Measurements from ENCODE around the gene LPO. TPM values are rescaled to one million over a fixed set of nuclear protein-coding genes. Genes with fewer than 3 reads are reported as not detected.

The LPO gene
- total RNA-seq, 3 donors from 2014 or later = not detected

DNA sequence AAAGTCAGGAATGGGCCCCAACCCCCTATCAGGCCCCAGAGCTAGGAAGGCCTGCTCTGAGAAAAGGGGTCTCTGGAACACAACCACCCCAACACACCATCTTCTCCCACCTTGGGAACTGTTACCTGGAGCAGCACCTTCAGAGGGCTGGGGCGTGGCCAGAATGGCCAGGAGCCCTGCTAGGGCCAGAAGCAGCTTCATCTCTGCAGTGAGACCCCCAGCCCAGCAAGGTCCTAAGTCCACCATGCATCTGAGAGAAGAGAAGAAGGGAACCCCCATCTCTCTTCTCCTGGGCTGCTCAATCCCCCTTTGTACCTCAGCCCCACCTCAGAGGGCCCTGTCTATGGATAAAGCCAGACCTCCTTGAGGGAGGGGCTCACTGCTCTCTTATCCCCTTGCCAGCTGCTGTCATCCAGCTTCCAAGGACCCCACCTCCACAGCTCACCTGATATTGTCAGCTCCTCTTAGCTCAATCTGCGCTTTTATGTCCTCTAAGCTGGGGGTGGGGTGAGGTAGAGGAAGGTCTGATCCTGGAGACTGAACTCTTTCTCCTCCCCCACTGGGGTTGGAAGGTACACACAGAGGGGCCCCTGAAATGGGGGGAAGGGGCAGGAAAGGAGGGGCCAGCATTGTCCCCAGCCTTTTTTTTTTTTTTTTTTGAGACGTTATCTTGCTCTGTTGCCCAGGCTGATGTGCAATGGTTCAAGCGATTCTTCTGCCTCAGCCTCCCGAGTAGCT is 42.3 kb downstream of the LPO start, which contains the start of gene MPO:
MPO (minus strand) TSS at position 456 of the 738 bp plus-strand sequence; CDS start at position 279, 177 bp downstream.
- no peak within 1 kb of the TSS for H3K4me3 ChIP-seq
- no peaks in the 10 kb centered on the region for H3K36me3 ChIP-seq (ENCODE audit: low read depth)
- H3K9me3 ChIP-seq = no peaks in the 10 kb centered on the region
- ATAC-seq = no peak
- intact Hi-C loops (cut with DNase I, micrococcal nuclease) = no loop called here
- no peaks in the 10 kb centered on the region for H3K4me1 ChIP-seq (ENCODE audit: low read depth)
- TF ChIP-seq, protein P1, sequence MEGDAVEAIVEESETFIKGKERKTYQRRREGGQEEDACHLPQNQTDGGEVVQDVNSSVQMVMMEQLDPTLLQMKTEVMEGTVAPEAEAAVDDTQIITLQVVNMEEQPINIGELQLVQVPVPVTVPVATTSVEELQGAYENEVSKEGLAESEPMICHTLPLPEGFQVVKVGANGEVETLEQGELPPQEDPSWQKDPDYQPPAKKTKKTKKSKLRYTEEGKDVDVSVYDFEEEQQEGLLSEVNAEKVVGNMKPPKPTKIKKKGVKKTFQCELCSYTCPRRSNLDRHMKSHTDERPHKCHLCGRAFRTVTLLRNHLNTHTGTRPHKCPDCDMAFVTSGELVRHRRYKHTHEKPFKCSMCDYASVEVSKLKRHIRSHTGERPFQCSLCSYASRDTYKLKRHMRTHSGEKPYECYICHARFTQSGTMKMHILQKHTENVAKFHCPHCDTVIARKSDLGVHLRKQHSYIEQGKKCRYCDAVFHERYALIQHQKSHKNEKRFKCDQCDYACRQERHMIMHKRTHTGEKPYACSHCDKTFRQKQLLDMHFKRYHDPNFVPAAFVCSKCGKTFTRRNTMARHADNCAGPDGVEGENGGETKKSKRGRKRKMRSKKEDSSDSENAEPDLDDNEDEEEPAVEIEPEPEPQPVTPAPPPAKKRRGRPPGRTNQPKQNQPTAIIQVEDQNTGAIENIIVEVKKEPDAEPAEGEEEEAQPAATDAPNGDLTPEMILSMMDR (IDR thresholded peaks at IDR 0.05) = no peak
- no peak for DNase-seq

DNA sequence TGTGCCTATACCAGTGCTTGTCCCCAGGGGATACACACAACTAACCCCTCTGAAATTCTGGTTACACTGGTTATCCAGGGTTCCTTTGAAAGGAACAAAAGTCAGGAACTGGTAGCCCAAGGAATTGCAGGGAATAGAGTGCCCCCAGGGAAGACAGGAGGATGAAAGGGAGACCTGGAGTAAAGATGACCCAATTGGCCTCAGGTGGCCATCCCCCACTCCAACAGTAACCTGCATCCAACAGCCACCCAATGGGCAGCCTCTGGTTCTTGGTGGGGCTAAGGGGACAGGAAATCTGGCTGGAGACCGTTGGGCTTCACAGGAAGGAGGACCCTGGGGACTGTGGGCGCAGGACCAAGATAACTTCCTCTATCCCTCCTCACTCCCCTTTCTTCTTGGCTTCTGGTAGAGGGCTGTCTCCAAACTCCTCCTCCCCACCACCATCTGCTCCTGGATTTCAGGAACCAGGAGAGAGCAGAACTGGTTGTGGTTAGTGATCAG is 43.2 kb downstream of the LPO start:
- Histone ChIP-seq H3K9me3 (no peaks in the 10 kb centered on the region), H3K36me3 (ENCODE audit: low read depth) (no peaks in the 10 kb centered on the region), H3K4me1 (ENCODE audit: low read depth) (no peaks in the 10 kb centered on the region), H3K4me3 (no peak overlapping the region)
- ATAC-seq (no peak), DNase-seq (no peak)
- TF ChIP-seq, protein P1 (IDR thresholded peaks at IDR 0.05) = no peak
- intact Hi-C loops (cut with DNase I, micrococcal nuclease) = no loop called here

DNA sequence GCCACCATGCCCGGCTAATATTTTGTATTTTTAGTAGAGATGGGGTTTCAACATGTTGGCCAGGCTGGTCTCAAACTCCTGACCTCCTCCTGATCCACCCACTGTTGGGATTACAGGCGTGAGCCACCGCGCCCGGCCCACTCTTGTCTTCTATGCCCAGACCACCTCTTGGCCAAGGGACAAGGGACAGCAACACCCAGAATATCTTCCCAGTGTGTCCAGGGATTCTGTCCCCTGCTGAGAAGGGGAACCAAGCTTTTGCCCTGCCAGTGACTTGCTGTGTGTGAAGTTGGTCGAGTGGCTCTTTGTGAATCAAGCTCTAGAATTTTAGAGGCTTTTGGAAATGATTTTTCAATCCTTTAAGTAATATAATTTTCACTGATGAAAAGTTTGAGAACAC is 44.1 kb downstream of the LPO start:
- ATAC-seq = no peak
- intact Hi-C loops (cut with DNase I, micrococcal nuclease) = no loop called here

DNA sequence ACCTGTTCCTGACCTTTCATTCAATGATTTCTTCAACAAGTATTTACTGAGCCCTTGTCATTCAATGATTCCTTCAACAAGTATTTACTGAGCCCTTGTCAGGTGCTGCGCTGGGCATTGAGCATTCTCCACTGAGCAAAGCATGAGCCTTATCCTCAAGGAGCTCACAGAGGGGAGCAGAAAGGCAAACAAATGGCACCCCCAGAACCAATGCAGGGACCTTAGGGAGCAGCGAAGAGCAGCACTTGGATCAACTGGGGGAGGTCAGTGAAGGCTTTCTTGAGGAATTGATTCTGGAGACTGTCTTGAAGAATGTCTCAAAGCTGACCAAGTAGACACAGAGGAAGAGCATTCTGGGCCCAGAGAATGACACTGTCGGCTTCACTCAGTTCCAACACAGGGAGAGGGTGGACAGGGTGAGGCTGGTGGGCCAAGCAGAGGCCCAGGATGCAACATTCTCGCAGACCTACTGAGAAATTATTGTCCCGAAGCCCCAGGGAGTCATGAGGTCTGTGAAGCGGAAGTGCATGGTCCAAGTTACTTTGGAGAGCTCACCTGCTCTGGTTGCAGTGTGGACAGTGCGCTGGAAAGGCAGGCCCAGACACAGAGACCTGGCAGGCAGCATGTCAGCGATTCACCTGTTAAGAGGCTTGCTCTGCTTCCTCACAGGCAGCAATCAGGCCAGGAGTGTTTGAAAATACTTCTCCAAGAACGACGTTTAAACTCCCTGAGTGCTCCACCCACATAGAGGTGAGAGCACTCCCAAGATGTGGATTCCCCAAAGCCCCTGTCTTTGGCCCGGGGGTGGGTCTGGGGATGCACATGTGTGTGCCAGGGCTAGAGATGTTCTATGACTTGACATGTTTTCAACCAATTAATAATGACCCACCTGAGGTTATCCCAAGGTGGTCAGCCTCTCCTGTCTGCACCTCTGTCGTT is 45.6 kb downstream of the LPO start:
- Histone ChIP-seq H3K4me3 (no peak overlapping the region), H3K9me3 (no peaks in the 10 kb centered on the region), H3K36me3 (ENCODE audit: low read depth) (no peaks in the 10 kb centered on the region), H3K4me1 (ENCODE audit: low read depth) (no peaks in the 10 kb centered on the region)
- no peak for ATAC-seq
- intact Hi-C loops (cut with DNase I, micrococcal nuclease) = no loop called here
- no peak for DNase-seq
- TF ChIP-seq, protein P1 (IDR thresholded peaks at IDR 0.05) = no peak

More for the DNA sequence above, 44.1 kb downstream of the LPO start:
- Histone ChIP-seq H3K4me3 (no peak overlapping the region), H3K9me3 (no peaks in the 10 kb centered on the region), H3K4me1 (ENCODE audit: low read depth) (no peaks in the 10 kb centered on the region), H3K36me3 (ENCODE audit: low read depth) (no peaks in the 10 kb centered on the region)
- DNase-seq = no peak
- TF ChIP-seq, protein P1 (IDR thresholded peaks at IDR 0.05) = no peak

DNA sequence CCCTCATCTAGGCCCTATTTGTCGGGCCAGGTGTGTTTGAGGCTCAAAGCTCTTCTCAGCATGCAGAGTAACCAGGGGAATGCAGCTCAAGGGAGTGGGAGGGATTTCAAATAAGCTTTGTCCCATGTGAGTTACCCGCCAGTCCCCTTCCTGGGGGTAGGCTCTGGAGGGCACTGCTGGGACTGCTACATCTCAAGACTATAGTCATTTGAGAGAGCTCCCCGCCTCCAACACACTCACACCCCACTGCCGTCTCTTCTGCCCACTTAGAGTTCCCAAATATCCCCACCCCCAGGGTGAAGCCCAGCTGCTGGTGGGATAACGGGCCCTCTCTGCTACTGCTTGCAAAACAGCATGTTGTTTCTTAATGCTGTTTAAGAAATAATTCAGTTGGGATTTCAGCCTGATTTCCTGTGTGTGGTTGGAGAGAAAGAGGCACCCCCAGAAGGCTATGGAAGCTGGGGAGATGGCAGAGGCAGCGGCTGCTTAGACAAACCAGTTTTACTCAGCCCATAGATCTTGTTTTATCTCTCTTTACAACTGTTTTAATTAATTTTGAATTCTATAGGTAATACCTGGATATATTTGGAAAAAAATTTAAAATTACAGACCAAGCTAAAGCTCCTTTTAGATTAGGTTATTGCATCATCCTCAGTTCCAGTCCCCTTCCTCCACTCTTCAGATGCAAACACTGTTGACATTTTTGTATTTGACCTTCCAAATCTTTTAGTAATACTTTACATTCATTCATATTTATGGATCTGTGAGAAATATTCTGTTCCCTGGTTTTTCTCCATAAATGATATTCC is 46.4 kb downstream of the LPO start:
- no peak overlapping the region for H3K4me3 ChIP-seq
- H3K4me1 ChIP-seq (ENCODE audit: low read depth) = no peaks in the 10 kb centered on the region
- ATAC-seq (no peak), DNase-seq (no peak)
- H3K9me3 ChIP-seq = no peaks in the 10 kb centered on the region
- intact Hi-C loops (cut with DNase I, micrococcal nuclease) = no loop called here
- no peaks in the 10 kb centered on the region for H3K36me3 ChIP-seq (ENCODE audit: low read depth)
- TF ChIP-seq, protein P1 (IDR thresholded peaks at IDR 0.05) = no peak
